B cell (primary cell): ENCODE measurements around the gene XPA. TPM values are rescaled to one million over a fixed set of nuclear protein-coding genes. Genes with fewer than 3 reads are reported as not detected.

ENCODE experiments used
- ATAC-seq: fragments of 200-7000 bp; cut with Tn5 transposase; one replicate; pipeline ENCODE4 v1.10.0; 2021; ENCODE audit warnings: low read depth, mild to moderate bottlenecking, moderate number of reproducible peaks, moderate library complexity
- CTCF ChIA-PET: fragments of 350-600 bp; sonication (Branson Sonifier 250); formaldehyde crosslinking; loops from one replicate; lab custom pipeline; 2021; ENCODE audit warnings: antibody characterized with exemption, inconsistent platforms; lab: Charles Lee
- POLR2A ChIA-PET: fragments of 350-600 bp; sonication (Branson Sonifier 250); formaldehyde crosslinking; loops from one replicate; lab custom pipeline; 2021; ENCODE audit warnings: antibody characterized with exemption; lab: Charles Lee
- DNase-seq: peaks from one replicate; pipeline ENCODE4 v3.0.0; 2013
- H2AFZ ChIP-seq: 2 replicates; pipeline ENCODE4 v1.6.1; 2012; ENCODE audit warnings: mild to moderate bottlenecking, low read depth, low read length; ENCODE audit not compliant: insufficient read depth, poor library complexity, severe bottlenecking
- H3K27ac ChIP-seq, 2 donors: 1 replicate in 1 of 2; 2 replicates in 1 of 2; pipeline ENCODE4 v1.5.1; 2012 to 2013; ENCODE audit warnings: low read length in 2 of 2, mild to moderate bottlenecking in 2 of 2, moderate library complexity in 1 of 2
- H3K27me3 ChIP-seq, 4 experiments: fragments of 200-600 bp in 1 of 4; sonication (generic) in 1 of 4; replicated peaks in 1 of 4; 1 replicate in 2 of 4; 2 replicates in 2 of 4; pipeline versions ENCODE4 v1.6.1 to v1.7.0; 2013 to 2016; ENCODE audit warnings: low read length in 3 of 4, mild to moderate bottlenecking in 2 of 4, mixed read lengths in 1 of 4, moderate library complexity in 1 of 4; ENCODE audit not compliant: insufficient read depth in 4 of 4, control insufficient read depth in 3 of 4; ENCODE audit errors: control extremely low read depth in 1 of 4
- H3K36me3 ChIP-seq, 2 experiments: replicated peaks in 1 of 2; 1 replicate in 1 of 2; 2 replicates in 1 of 2; pipeline versions ENCODE4 v1.6.1 to v1.7.1; 2013; ENCODE audit warnings: low read length in 1 of 2; ENCODE audit not compliant: insufficient read depth in 2 of 2, control insufficient read depth in 1 of 2; ENCODE audit errors: control extremely low read depth in 1 of 2, extremely low read depth in 1 of 2
- H3K4me1 ChIP-seq, 2 donors: fragments of 200-600 bp in 1 of 2; sonication (generic) in 1 of 2; 1 replicate in 1 of 2; 2 replicates in 1 of 2; pipeline versions ENCODE4 v1.5.1 to v1.6.1; 2013 to 2017; ENCODE audit warnings: low read length in 2 of 2; ENCODE audit not compliant: control insufficient read depth in 2 of 2, insufficient read depth in 2 of 2
- H3K4me2 ChIP-seq: replicated peaks from 2 replicates; pipeline ENCODE3; 2012; ENCODE audit warnings: mild to moderate bottlenecking, low read depth, low read length; ENCODE audit not compliant: poor library complexity, severe bottlenecking
- H3K4me3 ChIP-seq, 5 experiments: fragments of 200-600 bp in 1 of 5; sonication (generic) in 1 of 5; 1 replicate in 3 of 5; 2 replicates in 2 of 5; pipeline versions ENCODE4 v1.5.1 to v1.7.0; 2011 to 2016; ENCODE audit warnings: low read length in 4 of 5, mild to moderate bottlenecking in 4 of 5, low read depth in 2 of 5, control low read depth in 1 of 5, moderate library complexity in 1 of 5; ENCODE audit not compliant: insufficient read depth in 1 of 5; ENCODE audit errors: control extremely low read depth in 1 of 5, extremely low read depth in 1 of 5
- H3K79me2 ChIP-seq: fragments of 200-600 bp; sonication (generic); one replicate; pipeline ENCODE4 v1.6.0; 2016; ENCODE audit warnings: low read length; ENCODE audit not compliant: control insufficient read depth, insufficient read depth
- H3K9ac ChIP-seq: fragments of 200-600 bp; sonication (generic); 2 replicates; pipeline ENCODE4 v1.6.1; 2017; ENCODE audit warnings: mild to moderate bottlenecking, low read length, moderate library complexity
- H3K9me3 ChIP-seq, 3 donors: one replicate each; pipeline versions ENCODE4 v1.6.1 to v1.7.1; 2013; ENCODE audit warnings: low read length in 2 of 3; ENCODE audit not compliant: control insufficient read depth in 2 of 3, insufficient read depth in 1 of 3; ENCODE audit errors: control extremely low read depth in 1 of 3
- H4K20me1 ChIP-seq: 2 replicates; pipeline ENCODE4 v1.6.0; 2012; ENCODE audit warnings: mild to moderate bottlenecking, low read length; ENCODE audit not compliant: insufficient read depth, control insufficient read depth, poor library complexity, severe bottlenecking
- H3K27ac Mint-ChIP-seq: one replicate; pipeline ENCODE4 v1.8.0; 2021; ENCODE audit warnings: mixed read lengths
- H3K27me3 Mint-ChIP-seq: one replicate; pipeline ENCODE4 v1.8.0; 2021; ENCODE audit warnings: mixed read lengths
- H3K4me1 Mint-ChIP-seq: one replicate; pipeline ENCODE4 v1.8.0; 2021; ENCODE audit warnings: mixed read lengths
- H3K4me3 Mint-ChIP-seq: one replicate; pipeline ENCODE4 v1.8.0; 2021; ENCODE audit warnings: mixed read lengths
- H3K9me3 Mint-ChIP-seq: one replicate; pipeline ENCODE4 v1.8.0; 2022; ENCODE audit warnings: mixed read lengths; ENCODE audit not compliant: insufficient read depth
- CTCF ChIP-seq: fragments of 200-600 bp; IDR thresholded peaks from one replicate; pipeline ENCODE4 v1.8.0; 2022; ENCODE audit warnings: antibody characterized with exemption, mild to moderate bottlenecking
- EZH2 ChIP-seq: IDR thresholded peaks from 2 replicates; pipeline ENCODE4 v1.6.1; 2012; ENCODE audit warnings: borderline replicate concordance, low read depth, mild to moderate bottlenecking, moderate library complexity, low read length; ENCODE audit not compliant: insufficient read depth, poor library complexity, severe bottlenecking
- WGBS: methylation state at CpG from one replicate; pipeline ENCODE4 v1.1.5; 2013; ENCODE audit warnings: missing lambda C conversion rate; ENCODE audit not compliant: insufficient coverage; 5-methylcytosine and 5-hydroxymethylcytosine counted together
- intact Hi-C: fragments of 100-400 bp; cut with micrococcal nuclease; formaldehyde crosslinking; loops from one replicate; pipeline ENCODE4 v1.10.0; 2022
- polyA plus RNA-seq: library from polyadenylated mRNA; depleted of rRNA; stranded (reverse); fragments of >200 nt; gene quantifications from 2 replicates; pipeline ENCODE4 v1.2.3, GENCODE V29; 2012
- total RNA-seq, 2 donors: library from RNA; stranded (reverse); fragments of 120-200 nt in 1 of 2; gene quantifications; 1 replicate in 1 of 2; 2 replicates in 1 of 2; pipeline versions ENCODE4 v1.2.3 to v1.2.4, GENCODE V29; 2013 to 2022

The XPA gene
- total and polyA plus RNA-seq, 2 donors (not counting 1 experiment from before 2014, with no cell fraction given) = 3.8 to 21.3 TPM

- CTCF ChIA-PET = interaction anchor here (3.0 kb wide), 1 partner anchor 14 kb away, joined by 13 read pairs; no protein-coding TSS in a partner anchor
Measured at GRCh38 chr9:97629156-97629555, 68.0 kb downstream of the XPA start.

GRCh38 chr9:97628668-97629067 is 68.5 kb downstream of the XPA start:
- Histone ChIP-seq H3K79me2 (peaks cover 48% of the 10 kb centered on the region), H3K9me3 (no peaks in the 10 kb centered on the region), H3K4me2 (no peak overlapping the region), H4K20me1 (no peaks in the 10 kb centered on the region), H3K27ac (no peak overlapping the region), H3K4me1 (peaks cover 11 to 12% of the 10 kb centered on the region in 2 donors), H3K27me3 (no peaks in the 10 kb centered on the region), H3K4me3 (no peak overlapping the region), H3K36me3 (peaks cover 0 to 9% of the 10 kb centered on the region in 2 experiments), H3K9ac (no peak overlapping the region), H2AFZ (no peak overlapping the region)
- intact Hi-C loops = no loop called here
- peaks cover 27% of the 10 kb centered on the region for H3K4me1 Mint-ChIP-seq
- no peak overlapping the region for H3K4me3 Mint-ChIP-seq
- no peaks in the 10 kb centered on the region for H3K9me3 Mint-ChIP-seq
- no peak for TF ChIP-seq CTCF
- no peak for TF ChIP-seq EZH2
- ATAC-seq = no peak
- 98% methylated on average over 3 of the region's 3 CpGs for WGBS
- DNase-seq = no peak
- ChIA-PET CTCF (interaction anchor here (3.0 kb wide), 1 partner anchor 13 kb away, joined by 13 read pairs; no protein-coding TSS in a partner anchor), POLR2A (no interaction called here)
- no peaks in the 10 kb centered on the region for H3K27me3 Mint-ChIP-seq
- H3K27ac Mint-ChIP-seq = no peak overlapping the region

More at GRCh38 chr9:97629156-97629555, 68.0 kb downstream of the XPA start:
- intact Hi-C loops = no loop called here
- no peak overlapping the region for H3K27ac Mint-ChIP-seq
- H3K4me1 Mint-ChIP-seq = peaks cover 29% of the 10 kb centered on the region
- Histone ChIP-seq H3K4me3 (no peak overlapping the region), H3K79me2 (peaks cover 47% of the 10 kb centered on the region), H3K27me3 (no peaks in the 10 kb centered on the region), H4K20me1 (no peaks in the 10 kb centered on the region), H3K4me1 (peaks cover 12 to 13% of the 10 kb centered on the region in 2 donors), H3K4me2 (no peak overlapping the region), H3K27ac (no peak overlapping the region), H3K36me3 (peaks cover 0 to 9% of the 10 kb centered on the region in 2 experiments), H2AFZ (no peak overlapping the region), H3K9ac (no peak overlapping the region), H3K9me3 (no peaks in the 10 kb centered on the region)
- no peaks in the 10 kb centered on the region for H3K27me3 Mint-ChIP-seq
- DNase-seq (no peak), ATAC-seq (no peak)
- POLR2A ChIA-PET = no interaction called here
- H3K4me3 Mint-ChIP-seq = no peak overlapping the region
- H3K9me3 Mint-ChIP-seq = no peaks in the 10 kb centered on the region
- TF ChIP-seq EZH2 (no peak), CTCF (no peak)
